Activated CD4-positive, alpha-beta T cell treated with anti-CD3 and anti-CD28 coated beads, Interleukin-2, amount 50 U/mL, for 16 hours (primary cell): ENCODE results near the gene FMNL1.
"Not testable (repeated sequence)": the region's sequence is repeated elsewhere in the genome, so short reads cannot be mapped to it uniquely, and the experiment has no call there.

ENCODE experiments used
- DNase-seq: peaks from one replicate; pipeline ENCODE4 v3.0.0-alpha.2; 2020

Gene FMNL1

DNA sequence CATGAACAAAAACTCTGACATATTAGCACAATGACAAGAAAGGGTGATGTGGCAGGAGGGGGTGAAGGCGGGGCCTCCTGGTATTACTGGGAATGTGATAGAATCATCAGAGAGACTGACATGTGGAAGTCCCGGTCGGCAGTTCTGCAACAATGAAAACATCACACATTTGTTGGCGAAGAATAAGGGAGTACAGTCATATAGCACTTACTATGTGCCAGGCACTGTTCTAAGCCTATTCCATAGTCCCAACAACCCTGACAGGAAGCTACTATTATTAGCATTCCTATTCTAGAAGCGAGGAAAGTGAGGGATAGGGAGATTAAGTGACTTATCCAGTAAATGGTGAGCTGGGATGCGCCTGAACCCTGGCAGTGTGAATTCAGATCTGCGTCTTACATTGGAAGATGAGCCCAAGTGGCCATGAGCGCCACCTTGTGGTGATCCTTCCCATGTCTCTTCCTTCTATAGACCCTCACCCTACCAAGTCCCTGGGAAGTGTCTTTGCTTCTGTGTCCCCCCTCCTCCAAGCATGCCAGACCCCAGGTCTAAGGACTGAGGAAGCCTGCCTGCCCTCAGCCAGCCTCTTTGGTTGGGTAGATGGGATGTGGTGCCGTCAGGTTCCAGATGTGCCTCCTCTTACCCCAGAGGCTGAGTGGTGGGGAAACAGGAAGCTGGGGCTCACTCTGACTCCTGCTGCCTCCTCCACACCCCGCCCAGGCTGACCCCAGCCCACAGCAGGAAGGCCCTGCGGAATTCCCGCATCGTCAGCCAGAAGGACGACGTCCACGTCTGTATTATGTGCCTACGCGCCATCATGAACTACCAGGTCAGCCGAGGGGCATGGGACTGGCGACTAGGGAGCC lies 14.0 kb downstream of the FMNL1 start:
- DNase-seq, result peak; percentile 72

DNA sequence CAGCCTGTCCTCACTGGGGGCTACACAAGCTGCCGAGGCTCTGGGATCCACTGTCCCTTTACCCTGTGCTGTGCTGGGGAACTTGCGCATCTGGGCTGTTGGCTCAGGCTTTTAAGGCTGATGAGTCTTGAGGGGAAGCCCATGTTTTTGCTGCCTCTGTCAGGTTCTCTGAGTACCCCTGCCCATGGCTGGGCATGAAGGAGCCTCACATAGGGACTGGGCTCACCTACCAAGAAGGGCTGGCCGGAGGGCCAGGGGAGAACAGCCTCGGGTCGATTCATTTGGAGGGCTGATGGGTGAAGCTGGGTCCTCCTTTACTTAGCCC lies 14.6 kb downstream of the FMNL1 start:
- DNase-seq, result no peak

DNA sequence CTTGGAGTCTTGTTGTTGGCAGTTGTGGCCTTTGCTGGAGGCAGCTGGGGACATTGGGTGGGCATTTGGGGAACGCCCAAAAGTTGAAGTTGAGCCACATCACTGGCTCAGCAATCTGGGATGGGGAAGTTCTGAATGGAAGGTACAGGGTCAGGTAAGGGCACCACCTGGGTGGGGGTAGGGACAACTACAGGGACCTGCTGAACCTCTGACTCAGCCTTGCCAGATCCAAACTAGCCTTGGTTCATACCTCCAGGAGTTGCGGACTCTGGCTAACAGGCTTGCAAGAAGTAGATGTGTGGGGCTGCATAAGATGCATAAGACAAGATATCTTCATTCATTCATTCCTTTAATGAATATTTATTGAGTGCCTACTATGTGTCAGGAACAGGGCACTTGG lies 16.0 kb downstream of the FMNL1 start:
- no peak for DNase-seq

DNA sequence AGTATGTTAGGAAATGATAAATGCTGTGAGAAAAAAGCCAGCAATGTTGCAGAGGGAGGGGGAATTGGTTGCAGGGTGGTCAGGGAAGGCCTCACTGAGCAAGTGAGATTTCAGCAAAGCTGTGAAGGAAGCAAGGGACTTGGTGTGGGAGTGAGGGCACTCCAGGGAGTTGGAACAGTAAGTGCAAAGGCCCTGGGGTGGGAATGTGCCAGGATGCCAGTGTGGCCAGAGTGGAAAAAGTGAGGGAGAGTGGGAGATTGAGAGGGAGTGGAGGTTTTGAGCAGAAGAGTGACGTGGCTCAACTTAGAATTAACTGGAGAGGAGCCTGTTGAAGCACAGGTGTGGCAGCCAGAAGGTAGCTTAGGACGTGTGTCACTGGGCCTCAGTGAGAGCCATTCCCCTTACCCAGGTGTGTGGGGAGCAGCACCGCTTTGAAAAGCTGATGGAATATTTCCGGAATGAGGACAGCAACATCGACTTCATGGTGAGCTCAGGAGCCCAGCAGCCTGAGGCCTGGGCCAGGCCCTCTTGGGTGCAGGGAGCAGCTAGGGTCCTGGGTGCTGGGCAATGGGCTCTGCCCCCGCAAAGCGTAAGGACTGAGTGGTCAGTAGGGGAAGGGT lies 16.6 kb downstream of the FMNL1 start:
- DNase-seq, result no peak

DNA sequence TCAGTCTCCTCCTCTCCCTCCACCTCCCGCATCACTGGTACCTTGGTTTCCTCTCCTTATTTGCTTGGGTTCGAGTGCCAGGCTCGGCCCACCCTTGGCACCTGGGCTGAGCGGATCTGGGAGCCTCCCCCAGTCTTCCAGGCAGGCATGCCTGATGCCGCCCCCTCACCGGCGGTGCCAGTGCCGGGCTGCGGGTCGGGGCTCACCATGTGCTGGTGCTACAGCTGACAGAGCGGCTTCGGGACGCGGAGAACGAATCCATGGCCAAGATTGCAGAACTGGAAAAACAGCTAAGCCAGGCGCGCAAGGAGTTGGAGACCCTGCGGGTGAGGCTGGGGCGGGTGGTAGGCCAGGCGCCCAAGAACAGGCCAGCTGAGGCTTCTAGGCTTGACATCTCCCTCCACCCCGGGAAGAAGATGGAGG lies 19.2 kb downstream of the FMNL1 start:
- no peak for DNase-seq

DNA sequence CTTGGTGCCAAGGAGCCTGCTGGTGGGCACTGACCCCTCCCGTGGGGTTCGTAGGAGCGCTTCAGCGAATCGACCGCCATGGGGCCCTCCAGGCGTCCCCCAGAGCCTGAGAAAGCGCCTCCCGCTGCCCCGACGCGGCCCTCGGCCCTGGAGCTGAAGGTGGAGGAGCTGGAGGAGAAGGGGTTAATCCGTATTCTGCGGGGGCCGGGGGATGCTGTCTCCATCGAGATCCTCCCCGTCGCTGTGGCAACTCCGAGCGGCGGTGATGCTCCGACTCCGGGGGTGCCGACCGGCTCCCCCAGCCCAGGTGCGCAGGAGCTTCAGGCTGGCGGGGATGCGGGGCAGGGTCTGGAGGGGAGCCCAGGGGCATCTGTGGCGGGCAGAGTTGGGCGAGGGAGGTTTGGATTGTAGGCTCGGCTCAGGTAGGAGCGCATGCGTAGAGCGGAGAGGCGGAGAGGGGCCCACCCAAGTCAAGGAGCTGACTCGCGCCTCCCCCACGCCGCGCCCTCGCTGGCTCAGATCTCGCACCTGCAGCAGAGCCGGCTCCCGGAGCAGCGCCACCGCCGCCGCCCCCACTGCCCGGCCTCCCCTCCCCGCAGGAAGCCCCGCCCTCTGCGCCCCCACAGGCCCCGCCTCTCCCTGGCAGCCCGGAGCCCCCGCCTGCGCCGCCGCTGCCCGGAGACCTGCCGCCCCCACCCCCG lies 19.8 kb downstream of the FMNL1 start:
- DNase-seq, result no peak

DNA sequence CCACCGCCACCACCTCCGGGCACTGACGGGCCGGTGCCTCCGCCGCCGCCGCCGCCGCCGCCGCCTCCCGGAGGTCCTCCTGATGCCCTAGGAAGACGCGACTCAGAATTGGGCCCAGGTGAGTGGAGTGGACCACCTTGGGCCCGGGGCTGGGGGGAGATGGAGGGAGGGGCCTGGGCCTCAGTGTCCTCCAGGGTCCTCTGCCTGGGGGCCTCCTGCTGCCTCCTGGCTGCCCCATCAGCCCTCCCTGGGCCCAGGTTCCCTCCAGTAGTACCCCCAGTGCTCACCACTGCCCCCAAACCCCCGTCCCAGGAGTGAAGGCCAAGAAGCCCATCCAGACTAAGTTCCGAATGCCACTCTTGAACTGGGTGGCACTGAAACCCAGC lies 20.3 kb downstream of the FMNL1 start:
- no peak for DNase-seq

DNA sequence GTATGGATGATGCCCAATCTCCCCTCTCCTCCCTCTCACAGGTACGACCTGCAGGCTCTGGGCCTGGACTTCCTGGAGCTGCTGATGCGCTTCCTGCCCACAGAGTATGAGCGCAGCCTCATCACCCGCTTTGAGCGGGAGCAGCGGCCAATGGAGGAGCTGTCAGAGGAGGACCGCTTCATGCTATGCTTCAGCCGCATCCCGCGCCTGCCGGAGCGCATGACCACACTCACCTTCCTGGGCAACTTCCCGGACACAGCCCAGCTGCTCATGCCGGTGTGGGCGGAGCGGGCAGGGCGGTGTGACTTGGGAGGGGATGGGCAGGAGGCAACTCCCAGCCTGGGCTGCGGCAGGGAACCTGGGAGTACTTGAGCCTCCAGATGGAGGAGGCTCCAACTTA lies 22.1 kb downstream of the FMNL1 start:
- no peak for DNase-seq

DNA sequence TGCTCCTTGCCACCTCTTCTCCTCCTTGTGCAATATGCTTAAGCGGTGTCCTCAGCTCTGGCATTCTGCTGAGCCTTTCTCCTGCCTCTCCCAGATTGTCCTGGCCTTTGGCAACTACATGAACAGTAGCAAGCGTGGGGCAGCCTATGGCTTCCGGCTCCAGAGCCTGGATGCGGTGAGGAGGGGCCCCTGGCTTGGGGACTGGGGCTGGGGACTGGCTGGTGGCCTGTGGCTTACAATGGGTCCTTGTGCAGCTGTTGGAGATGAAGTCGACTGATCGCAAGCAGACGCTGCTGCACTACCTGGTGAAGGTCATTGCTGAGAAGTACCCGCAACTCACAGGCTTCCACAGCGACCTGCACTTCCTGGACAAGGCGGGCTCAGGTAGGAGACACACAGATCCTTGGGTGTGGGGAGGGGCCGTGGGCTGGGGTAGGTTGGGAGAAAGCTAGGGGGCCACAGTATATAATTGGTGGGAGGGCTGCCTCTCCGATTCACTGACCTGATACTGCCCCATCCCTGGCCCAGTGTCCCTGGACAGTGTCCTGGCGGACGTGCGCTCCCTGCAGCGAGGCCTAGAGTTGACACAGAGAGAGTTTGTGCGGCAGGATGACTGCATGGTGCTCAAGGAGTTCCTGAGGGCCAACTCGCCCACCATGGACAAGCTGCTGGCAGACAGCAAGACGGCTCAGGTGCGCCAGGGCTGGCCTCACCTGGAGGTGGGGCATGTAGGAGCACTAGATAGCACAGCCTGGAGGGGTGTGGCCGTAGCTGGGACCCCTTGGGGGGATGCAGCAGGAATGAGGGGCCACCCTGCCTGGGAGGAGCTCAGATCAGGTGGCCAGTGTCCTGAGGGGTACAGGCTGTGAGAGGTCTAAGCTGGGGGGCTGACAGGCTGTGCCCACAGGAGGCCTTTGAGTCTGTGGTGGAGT lies 23.3 kb downstream of the FMNL1 start:
- no peak for DNase-seq

DNA sequence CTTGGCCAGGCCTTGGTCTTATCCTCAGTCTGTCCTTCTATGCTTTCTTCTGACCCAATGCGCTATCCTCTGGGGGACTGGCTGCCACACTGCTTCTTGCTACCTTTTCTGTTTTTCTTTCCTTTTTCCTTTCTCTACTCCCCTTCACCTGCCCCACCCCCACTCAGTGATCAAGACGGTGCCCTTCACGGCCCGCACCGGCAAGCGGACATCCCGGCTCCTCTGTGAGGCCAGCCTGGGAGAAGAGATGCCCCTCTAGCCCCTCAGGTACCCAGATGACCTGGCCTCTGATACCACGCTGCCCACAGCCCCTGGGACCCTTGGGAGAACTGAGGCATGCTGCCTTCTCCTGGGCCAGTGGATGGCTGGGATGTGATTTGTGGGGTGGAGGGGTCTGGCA lies 24.7 kb downstream of the FMNL1 start:
- no peak for DNase-seq

DNA sequence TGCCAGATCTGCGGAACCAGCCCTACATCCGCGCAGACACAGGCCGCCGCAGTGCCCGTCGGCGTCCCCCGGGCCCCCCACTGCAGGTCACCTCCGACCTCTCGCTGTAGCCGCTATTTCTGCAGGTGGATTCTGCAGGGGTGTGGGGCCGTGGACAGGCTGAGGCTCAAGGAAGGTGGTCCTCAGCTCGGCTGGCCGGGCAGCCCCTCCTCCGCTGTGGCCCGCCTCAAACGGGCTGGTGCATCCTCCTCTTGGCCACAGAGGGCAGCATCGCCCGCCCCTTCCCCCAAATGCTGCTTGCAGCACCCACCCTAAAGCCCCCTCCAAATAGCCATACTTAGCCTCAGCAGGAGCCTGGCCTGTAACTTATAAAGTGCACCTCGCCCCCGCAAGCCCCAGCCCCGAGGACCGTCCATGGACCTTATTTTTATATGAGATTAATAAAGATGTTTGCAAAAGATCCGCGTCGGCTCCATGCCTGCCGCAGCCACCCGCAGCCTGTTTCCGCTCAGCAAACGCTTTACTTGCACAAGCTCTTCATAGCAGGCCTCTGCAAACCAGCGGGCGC lies 25.3 kb downstream of the FMNL1 start:
- DNase-seq, result peak; percentile 15

DNA sequence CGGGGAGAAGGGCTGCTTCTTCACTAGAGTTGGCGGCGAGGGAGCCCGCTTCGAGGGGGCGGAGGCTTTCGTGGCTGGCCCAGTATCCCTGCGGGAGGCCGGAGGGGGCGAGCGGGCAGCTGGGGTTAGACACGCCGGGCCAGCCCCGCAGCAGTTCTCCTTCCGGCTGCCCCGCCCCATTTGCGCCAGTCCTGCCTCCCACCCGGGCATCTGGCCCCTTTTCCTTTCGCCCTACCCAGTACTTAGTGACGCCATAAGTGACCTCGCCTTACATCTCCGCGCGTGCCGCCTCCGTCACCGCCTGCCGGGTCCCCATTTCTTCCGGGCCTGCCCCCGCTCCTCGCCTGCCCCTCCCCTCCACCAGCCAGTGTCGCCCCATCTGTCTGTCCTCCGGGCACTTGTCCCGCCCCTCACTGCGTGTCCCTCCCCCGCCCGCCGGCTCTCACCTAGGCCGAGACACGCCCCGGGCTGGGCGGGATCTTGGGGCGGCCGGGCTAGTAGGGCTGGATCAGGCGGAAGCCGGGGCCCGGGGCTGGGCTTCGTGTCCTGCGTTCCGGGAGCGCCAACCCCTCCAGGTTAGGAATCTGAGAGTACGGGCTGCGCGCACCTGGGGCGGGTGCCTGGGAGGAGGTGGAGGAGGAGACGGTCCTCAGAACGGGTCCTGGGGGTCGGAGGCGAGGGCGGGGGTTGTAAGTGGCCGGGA lies 25.9 kb downstream of the FMNL1 start:
- peak; percentile 98 for DNase-seq

DNA sequence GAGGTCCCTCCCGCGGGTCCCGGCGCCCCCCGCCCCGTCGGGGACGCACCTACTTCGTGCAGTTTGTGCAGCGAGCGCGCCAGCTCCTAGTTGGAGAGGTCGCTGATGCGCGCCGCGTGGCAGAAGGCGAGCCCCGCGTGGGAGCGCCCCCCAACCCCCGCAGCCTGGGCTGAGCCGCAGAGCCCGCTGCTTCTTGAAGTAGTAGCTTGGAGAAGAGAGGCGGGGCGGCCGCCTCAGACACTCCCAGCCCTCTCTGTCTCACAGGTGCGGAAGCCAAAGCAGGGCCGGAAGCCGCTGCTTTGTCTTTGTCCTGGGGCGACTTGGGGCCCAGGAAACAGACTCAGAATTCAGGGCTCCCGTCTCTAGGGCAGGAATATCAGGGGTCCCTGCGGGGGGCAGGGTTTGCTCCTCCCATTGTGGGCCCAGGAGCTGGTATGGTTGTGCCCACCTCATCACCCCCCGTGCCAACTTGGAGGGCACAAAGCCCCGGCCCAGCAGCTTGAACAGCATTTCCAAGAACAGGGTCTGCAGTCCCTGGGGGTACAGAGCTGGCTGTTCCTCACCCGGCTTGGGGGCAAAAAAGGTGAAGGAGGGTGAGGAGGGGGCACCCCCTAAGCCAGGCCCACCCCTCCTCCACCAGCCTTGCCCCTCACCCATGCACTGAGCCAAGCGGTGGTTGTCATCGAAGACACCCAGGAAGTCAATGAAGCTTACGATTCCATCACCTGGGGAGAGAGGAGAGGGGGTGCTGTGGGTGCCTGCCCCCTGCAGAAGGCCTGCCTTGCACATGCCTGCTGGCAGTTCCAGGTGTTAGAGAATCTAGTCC lies 26.7 kb downstream of the FMNL1 start:
- DNase-seq, result peak; percentile 81

DNA sequence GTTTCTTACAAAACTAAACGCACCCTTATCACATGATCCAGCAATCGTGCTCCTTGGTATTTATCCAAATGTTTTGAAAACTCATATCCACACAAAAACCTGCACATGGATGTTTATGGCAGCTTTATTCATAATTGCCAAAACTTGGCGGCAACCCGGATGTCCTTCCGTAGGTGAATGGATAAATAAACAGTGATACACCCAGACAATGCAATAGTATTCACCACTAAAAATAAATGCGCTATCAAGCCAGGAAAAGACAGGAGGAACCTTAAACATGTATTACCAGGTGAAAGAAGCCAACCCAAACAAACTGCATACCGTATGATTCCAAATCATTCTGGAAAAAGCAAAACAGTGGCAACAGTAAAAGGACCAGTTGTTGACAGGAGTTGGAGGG lies 30.2 kb downstream of the FMNL1 start:
- DNase-seq, result no peak

DNA sequence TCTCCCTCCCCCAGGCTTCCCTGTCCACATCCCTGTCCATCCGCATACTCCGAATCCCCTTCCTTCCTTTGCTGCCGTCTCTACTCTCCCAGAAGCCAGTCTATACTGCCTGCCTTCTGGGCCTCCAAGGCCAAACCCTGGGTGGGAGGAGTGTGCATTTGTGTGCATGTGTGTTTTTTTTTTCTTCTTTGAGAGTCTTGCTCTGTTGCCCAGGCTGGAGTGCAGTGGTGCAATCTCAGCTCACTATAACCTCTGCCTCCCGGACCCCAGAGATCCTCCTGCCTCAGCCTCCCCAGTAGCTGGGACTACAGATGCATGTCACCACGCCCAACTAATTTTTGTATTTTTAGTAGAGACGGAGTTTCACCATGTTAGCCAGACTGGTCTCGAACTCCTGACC lies 31.6 kb downstream of the FMNL1 start:
- not testable (repeated sequence) for DNase-seq

DNA sequence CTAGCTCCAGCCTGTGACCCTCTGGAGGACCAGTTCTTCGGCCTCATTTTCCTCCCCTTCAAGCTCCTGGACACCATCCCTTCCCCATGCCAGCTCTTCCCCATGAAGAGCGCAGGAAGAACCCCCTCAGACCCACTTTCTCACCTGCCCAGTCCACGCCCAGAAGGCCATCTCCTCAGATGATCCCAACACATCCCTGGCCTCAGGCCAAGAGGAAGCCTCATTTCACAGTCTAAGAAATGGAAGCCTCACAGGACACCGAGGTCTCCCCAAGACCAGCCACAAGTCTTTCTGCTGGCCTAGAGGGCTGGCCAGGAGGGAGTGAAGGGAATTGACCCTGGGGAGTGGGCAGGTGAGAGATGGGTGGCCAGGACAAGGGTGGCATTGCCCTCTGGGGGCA lies 32.2 kb downstream of the FMNL1 start:
- no peak for DNase-seq

DNA sequence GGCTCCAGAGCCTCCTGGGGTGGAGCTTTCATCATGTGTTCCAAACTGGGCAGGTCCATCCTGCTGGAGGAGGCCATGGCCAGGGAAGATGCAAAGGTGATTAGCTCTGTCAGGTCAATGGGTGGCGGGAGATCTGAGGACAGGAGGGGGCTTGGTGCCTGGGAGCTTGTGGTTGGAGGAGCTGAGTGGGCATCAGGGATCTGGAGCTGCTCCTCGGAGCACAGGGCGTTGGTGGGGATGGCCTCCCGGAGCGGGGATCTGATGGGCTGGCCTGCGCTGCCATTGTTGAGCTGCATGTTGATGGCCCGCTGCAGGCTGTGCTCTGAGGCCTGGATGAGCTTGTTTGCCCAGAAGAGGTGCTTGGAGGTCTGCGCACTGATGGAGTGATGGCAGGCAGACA lies 33.7 kb downstream of the FMNL1 start:
- no peak for DNase-seq

DNA sequence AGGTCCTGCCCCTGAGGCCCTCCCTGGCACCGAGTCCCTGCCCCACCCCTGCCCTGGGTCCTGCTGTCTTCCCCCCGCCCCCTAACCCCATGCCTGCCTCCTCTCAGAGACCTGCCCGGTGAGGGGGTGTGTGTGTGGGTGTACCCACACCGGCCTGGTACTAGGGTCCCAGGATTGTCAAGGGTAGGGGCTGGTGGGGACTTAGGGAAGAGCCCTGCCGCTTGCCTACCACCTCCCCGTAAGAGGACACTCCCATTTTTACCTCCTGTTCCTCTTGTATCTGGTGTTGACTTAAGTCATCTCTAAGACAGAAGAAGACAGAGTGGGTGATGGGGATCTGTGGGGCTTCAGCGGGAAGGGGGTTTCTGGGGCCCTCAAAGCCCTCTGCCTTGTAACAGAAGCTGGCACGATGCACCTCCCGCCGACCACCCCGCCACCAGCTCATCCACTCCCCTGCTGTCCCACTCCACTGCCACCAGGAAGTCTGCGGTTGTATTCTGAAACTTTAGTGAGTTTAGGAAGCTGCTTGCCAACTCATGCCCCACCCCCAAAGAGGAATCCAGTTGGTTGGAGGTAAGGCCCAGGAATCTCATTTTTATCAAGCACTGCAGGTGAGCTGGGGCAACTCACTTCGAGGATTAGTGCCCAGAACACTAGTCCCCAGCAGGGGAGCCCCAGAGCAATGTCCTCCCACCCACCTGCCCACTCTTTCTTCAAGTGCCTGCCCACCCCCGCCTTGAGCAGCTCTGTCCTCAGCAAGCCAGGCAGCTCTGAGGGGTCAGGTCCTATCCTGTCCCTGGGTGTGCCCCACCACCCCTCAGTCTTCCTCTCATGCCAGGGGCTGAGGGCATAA lies 34.7 kb downstream of the FMNL1 start:
- no peak for DNase-seq

DNA sequence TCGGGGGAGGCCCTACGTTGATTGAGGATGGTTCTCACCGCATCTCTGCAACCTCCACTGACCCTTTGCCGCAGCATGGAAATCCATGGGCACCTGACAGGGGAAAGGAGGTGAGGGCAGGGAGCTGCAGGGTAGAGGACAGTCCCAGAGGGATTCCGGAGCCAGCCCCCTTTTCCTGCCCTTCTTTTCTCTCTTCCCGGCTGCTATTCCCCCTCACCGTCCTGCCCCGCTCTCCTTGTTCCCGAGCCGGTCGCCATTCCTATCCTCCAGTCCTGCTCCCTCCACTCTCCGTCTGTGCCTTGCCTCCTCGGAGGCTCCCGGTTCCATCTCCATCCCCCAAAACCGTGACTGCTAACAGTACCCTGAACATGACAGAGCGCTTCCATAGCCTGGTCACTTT lies 35.4 kb downstream of the FMNL1 start:
- no peak for DNase-seq

DNA sequence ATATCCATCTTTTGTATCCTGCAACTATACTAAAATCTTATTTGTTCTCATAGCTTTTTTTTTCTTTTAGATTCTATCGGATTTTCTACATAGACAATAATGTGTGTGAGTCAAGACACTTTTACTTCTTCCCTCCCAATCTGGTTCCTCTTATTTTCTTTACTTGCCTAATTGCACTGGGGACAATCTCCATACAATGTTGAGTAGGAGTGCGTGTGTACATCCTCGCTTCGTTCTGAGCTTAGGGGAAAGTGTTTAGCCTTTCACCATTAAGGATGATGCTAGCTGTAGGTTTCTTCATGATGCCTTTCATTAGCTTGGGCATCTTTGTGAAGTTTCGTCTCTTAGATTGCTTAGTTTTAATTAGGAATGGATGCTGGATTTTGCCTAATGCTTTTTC lies 37.3 kb downstream of the FMNL1 start:
- DNase-seq, result no peak
